ENCODE measurements around the gene CLEC14A. TPM values are rescaled to one million over a fixed set of nuclear protein-coding genes. Genes with fewer than 3 reads are reported as not detected.

The CLEC14A gene
- total and polyA plus RNA-seq, 9 of the 15 experiments (the other 6 are each of a cell fraction or from before 2014, with no cell fraction given), result not detected

GRCh38 chr14:38290601-38291188 is 34.8 kb upstream of the CLEC14A start:
- in situ Hi-C loops (cut with MboI), result no loop called here
- POLR2A ChIA-PET, result no interaction called here
- no peaks in the 10 kb centered on the region for H3K9me3 ChIP-seq (replicated peaks; ENCODE audit: control insufficient read depth, insufficient read depth, low read depth, low read length)
- WGBS (ENCODE audit: insufficient coverage, low coverage, missing lambda C conversion rate), result 0% methylated on average over 5 of the region's 5 CpGs
- no peak overlapping the region for H2AFZ ChIP-seq (ENCODE audit: low read depth, low read length)
- no peaks in the 10 kb centered on the region for H3K9me1 ChIP-seq (ENCODE audit: control insufficient read depth, insufficient read depth, low read length)
- no peak for ATAC-seq
- H3K27ac ChIP-seq (ENCODE audit: extremely low read depth, low read depth, low read length), result no peak overlapping the region
- no peak overlapping the region for H3K9ac ChIP-seq (ENCODE audit: insufficient read depth in 1 of 2, low read depth in 2 of 2, low read length in 2 of 2)
- intact Hi-C loops (cut with micrococcal nuclease), result no loop called here
- no TSS peak for BruUV-seq (replicated peaks)
- CTCF ChIA-PET (ENCODE audit: low intra/inter-chr PET ratio), result no interaction called here
- no peak overlapping the region for H3K4me2 ChIP-seq (ENCODE audit: insufficient read depth, low read length)
- no peaks in the 10 kb centered on the region for H4K20me1 ChIP-seq (replicated peaks; ENCODE audit: control insufficient read depth, insufficient read depth, low read length)
- H3K36me3 ChIP-seq (ENCODE audit: control insufficient read depth, insufficient read depth, low read length), result no peaks in the 10 kb centered on the region
- H3K27me3 ChIP-seq (ENCODE audit: control insufficient read depth in 2 of 2, insufficient read depth in 2 of 2, low read length in 2 of 2), result no peaks in the 10 kb centered on the region
- TF ChIP-seq JUND (IDR thresholded peaks at IDR 0.05; ENCODE audit: borderline replicate concordance, low read depth, low read length) (no peak), JUND (tag; IDR thresholded peaks at IDR 0.05; ENCODE audit: borderline replicate concordance, low read depth, low read length) (no peak), ARID4B (CRISPR knock-in tag; IDR thresholded peaks at IDR 0.05) (no peak), BDP1 (IDR thresholded peaks at IDR 0.05; ENCODE audit: insufficient read depth, insufficient read length) (no peak), HMG20B (CRISPR knock-in tag; IDR thresholded peaks at IDR 0.05) (no peak), SAP30 (IDR thresholded peaks at IDR 0.05; ENCODE audit: borderline replicate concordance, insufficient read depth, low read depth, low read length, poor library complexity, severe bottlenecking) (no peak), ZNF311 (CRISPR knock-in tag; IDR thresholded peaks at IDR 0.05) (no peak), GATAD2A (IDR thresholded peaks at IDR 0.05) (no peak), SRSF3 (IDR thresholded peaks at IDR 0.05; ENCODE audit: insufficient read depth, low read length) (no peak)
- no peaks in the 10 kb centered on the region for H3K4me1 ChIP-seq (replicated peaks in 1 of 2; ENCODE audit: control insufficient read depth in 2 of 2, insufficient read depth in 2 of 2, low read length in 2 of 2)
- no peak for DNase-seq (ENCODE audit: extremely low read depth in 1 of 4, low spot score in 3 of 4)
- no peak overlapping the region for H3K4me3 ChIP-seq
- FAIRE-seq, result no peak
- no peaks in the 10 kb centered on the region for H3K79me2 ChIP-seq (ENCODE audit: control insufficient read depth, insufficient read depth, low read length)
